Retina (tissue), 1 donor: ENCODE results near the gene KIAA1191.
A peak's percentile ranks its signal among the peaks of the same experiment; 100 is the strongest.
"Not testable (repeated sequence)": the region's sequence is repeated elsewhere in the genome, so short reads cannot be mapped to it uniquely, and the experiment has no call there.

ENCODE experiments used
- DNase-seq: peaks from one replicate; pipeline ENCODE4 v3.0.0-alpha.2; 2016

The KIAA1191 gene, protein sequence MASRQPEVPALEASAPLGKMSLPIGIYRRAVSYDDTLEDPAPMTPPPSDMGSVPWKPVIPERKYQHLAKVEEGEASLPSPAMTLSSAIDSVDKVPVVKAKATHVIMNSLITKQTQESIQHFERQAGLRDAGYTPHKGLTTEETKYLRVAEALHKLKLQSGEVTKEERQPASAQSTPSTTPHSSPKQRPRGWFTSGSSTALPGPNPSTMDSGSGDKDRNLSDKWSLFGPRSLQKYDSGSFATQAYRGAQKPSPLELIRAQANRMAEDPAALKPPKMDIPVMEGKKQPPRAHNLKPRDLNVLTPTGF

DNA sequence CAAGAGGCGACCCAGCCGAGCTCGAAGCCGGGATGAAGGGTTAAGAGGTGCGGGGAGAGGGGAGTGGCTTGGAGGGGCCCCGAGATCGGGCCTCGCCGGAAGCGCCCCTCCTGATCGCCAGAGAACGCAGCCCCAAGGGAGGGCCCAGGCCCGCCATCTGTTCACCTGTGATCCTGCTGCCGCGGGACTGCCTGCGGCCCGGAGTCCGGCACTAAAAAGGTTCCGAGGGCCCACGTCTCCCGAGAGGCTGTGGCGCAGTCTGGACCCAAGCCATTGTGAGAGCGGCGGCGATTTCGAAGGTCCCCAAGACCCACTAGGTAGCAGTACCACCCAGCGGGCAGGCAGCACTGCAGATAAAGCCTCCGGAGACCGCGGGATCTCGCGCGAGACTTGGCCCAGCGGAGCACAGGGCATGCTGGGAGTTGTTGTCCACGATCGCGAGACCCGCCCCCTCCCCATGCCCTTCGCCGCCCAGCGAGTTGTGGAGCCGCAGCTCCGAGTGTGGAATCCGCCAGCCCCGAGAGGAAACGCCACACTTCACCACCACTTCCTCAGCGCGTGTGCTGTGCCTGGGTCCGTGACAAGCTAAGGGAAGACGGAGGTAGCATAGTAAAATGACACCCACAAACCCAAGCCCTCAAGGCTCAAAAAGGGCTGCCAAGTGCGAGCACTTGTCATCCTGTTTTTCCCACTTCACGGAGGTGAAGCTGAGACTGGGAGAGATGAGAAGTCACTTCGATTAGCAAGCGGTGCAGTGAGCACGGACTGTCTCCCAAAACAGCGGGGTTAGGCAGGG lies at the start of gene KIAA1191:
TSS of gene KIAA1191 (minus strand) at position 328 of the 796 bp plus-strand sequence. CDS start 2,256 bp downstream, outside the sequence.
- DNase-seq: peak; percentile 94

DNA sequence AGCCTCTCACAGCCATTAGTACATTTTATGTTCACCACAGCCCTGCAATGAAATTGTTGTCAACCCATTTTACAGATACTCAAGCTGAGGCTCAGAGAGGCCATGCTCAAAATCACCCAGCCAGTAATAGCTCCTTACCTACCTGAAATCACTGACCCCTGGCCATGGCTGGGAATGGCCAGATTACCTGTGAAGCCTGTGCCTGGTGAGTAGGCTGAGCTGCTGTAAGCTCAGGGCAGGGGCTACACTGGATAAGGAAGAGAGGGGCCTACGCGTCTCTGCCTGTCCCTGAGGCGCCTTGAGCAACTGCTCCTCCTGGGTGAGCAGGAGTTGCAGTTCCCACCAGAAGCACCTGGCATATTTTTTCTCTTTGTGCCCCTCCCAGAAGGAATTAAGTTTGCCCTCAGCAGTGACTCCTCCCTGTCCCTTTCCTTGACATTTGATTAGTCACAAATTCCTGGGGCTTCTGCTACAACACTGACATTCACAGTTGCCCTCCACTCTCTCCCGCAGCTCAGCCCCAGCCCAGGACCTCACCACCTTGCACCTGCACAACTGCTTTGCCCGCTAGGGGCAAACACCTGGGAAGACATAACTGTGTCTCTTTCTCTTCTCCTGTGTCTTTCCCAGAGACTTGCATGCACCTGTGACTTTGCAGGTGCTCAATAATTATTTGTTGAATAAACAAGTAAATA lies 49.1 kb upstream of the KIAA1191 start:
- no peak for DNase-seq

DNA sequence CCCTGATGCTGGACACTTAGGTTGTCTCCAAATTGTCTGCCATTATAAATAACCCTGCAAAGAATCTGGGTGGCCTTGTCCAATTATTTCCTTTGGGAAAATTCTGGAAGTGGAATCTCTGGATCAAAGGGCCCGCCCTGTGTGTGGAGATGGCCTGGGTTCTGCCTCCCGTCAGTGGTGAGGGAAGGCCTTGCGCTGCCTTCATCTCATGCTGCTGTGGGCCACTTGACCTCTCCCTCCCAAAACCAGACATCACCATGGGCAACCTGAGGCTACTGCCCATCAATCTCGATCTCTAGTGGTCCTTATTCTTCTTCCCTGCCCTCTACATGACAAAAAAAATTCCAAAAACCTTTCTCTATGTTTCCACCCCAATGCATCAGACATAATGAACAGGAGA lies 48.2 kb upstream of the KIAA1191 start:
- DNase-seq: no peak

GRCh38 chr5:176408590-176408989 lies 47.0 kb upstream of the KIAA1191 start:
- no peak for DNase-seq

GRCh38 chr5:176408252-176408573 lies 46.6 kb upstream of the KIAA1191 start:
- DNase-seq: not testable (repeated sequence)

- no peak for DNase-seq
Measured at GRCh38 chr5:176407456-176408251, 46.1 kb upstream of the KIAA1191 start.

DNA sequence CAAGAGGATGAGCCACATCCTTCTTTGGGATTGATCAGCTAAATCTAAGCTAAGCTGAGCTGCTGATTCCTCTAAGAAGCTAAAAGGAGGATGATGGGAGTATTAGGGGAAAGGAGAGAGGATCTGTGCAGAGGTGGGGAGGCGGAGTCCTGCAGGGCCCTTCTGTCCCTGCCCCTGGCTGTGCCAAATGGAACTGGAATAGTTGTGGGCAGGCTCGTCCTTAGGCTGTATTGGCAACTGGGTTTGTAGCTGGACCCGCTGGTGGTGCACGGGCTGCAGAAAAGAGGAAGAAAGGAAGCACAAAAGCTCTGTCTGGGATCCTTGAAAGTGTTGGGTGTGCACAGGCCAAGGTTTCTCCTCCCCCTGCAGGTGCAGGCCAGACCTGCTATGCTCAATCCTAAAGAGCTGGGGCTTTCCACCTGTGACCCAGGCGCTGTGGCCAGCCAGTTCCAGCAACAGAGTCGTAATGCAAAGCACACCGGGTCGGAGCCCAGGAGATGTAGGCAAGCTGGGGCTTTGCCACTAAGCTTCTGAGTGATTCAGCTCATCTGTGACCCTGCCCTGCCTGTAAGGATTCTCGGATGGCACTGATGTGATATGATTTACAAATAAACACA lies 45.0 kb upstream of the KIAA1191 start:
- DNase-seq: no peak

GRCh38 chr5:176405656-176406435 lies 44.3 kb upstream of the KIAA1191 start:
- no peak for DNase-seq

DNA sequence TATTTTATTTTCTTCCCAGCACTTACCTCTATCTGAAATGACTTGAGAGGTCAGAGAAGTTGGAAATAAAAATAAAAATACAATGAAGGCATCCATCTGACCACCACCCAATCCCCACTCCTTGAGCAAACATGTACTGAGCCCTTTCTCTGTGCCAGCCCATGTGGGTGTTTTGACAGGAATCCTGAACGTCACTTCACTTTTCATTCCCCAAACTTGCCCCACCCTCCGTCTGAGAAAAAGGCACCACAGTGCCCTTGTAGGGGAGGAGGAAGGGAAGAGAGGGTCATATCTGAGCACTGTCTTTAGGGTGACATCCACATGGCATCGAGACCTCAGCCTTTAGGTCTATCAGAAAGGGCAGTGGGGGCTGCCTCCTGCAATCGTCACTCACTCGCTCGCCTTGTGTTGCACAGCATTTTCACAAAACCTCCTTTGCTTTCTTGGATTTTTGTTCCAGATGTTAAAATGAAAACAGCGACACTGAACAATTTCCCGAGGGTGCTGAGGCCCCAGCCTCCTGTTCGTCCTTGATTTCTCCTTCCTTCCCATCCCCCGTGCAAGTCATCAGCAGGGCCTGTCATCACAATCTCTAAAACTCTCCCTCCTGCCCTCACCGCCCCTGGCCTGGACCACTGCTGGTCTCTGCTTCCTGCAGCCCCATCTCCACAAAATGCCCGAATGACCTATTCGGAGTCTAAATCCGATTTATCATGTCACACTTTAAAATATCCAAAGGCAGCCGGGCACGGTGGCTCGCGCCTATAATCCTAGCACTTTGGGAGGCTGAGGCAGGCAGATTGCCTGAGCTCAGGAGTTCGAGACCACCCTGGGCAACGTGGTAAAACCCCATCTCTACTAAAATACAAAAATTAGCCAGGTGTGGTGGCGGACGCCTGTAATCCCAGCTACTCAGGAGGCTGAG lies 40.0 kb upstream of the KIAA1191 start:
- no peak for DNase-seq

DNA sequence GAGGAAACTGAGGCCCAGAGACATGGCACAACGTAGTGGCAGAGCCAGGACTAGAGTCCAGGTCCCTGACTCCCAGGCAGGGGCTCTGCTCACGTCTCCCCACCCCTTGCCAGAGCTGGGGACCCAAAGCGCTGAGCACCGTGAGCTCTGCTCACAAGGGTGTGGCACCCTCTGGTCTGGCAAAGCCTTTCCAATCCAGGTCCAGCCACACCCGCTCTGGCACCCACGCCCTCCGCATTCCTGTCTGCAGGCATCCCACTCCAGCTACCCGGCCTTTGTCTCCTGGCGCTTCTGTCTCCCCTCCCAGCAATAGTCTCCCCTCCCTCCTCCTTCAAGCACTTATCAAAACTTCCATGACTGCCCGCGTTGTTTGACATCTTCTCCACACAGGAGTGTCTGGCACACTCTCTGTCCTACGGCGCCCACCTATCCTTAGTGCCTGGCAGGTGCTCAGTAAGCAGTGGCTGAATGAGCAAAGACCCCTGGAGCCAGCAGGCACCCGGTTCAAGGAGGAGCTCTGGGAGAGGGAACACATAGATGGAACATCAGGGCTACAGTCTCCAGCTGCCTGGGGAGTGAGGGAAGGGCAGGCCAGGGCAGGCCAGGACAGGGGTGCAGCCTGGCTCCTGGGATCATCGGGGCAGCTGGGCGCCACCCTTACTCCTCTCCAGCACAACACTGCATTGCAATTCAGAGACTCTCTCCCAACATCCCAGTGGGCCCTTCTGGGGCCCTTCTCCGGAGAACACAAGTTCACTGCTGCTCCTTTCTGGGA lies 39.0 kb upstream of the KIAA1191 start:
- DNase-seq: no peak

DNA sequence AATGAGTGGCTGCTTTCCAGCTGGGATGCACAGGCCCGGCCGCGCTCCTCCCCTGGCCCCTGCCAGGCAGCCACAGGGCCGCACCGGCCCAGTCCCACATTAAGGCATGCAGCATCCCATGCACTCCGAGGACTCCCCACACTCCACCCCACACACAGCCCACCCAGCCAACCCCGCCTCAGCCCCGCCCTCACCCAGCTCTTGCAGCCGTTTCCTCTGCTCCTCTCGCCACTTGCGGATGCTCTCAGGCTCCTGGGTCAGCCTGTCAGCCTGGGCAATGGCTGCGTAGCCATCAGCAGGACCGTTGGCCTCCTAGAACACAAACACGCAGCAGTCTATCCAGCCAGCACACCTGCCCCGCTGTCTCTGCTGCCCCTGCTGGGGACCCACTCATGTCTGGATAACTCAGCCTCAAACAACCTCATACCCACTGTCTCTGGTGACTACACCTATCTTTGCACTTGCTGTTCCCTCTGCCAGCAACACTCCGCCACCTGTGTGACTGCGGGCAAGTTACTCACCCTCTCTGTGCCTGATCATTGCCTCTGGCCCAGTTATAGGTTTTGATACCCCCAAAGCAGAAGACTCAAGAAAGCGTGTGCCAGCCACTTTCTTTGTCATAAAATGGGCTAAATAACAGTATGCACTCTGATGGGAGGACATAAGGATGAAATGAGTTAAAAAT lies 36.3 kb upstream of the KIAA1191 start:
- DNase-seq: no peak

DNA sequence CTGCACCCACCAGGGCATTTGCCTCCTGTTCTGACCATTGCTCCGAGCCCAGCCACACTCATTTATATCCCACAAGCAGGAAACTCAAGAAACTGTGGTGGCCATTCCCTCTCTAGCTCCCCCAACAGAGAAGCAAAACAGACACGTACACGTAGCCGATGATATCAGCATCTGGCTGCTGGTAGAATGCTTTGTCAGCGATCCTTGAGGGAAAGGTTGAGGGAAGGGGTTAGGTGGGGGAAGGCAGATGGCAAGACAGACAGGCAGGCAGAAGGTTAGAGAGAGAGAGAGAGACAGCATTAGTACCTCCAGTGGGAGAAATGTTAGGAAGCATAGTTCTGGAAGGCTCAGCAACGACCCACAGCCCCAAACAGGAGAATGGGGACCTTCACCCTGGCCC lies 34.8 kb upstream of the KIAA1191 start:
- no peak for DNase-seq

DNA sequence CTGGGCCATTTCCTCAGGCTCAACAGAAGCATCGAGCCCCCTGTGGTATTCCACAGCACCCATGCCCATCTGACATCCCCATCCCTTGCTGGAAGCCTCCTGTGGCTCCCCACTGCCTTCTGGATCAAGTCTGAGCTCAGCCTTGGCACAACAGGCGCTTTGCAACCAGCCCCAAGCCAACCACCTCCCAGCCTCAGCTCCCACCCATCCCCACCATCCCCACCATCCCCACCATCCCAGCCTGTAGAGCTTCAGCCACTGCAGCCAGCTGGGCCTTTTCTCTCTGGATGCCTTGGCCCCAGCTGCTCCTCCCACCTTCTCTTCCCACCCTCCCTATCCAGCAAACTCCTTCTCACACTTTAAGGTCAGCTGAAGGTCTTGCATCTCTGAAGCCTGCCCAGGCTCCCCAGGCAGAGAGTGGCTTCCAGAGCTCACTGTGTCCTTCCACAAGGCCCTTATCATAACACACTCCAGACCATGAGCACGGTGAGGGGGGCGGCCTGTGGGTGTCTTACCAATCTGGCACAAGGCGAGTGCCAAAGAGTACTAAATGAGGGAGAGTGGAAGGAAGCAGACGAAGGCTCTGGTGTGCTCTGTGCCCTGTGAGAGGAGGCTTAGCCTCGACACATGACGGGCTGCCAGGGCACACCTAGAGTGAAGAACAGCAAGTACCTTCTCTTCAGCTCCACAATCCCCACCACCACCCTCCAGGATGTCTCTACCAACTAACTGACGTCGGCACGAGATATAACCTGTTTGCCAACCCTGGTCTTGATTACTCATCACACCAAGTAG lies 33.5 kb upstream of the KIAA1191 start:
- no peak for DNase-seq

- DNase-seq: no peak
Measured at GRCh38 chr5:176394096-176394495, 32.5 kb upstream of the KIAA1191 start.

GRCh38 chr5:176392526-176392925 lies 31.0 kb upstream of the KIAA1191 start:
- no peak for DNase-seq

DNA sequence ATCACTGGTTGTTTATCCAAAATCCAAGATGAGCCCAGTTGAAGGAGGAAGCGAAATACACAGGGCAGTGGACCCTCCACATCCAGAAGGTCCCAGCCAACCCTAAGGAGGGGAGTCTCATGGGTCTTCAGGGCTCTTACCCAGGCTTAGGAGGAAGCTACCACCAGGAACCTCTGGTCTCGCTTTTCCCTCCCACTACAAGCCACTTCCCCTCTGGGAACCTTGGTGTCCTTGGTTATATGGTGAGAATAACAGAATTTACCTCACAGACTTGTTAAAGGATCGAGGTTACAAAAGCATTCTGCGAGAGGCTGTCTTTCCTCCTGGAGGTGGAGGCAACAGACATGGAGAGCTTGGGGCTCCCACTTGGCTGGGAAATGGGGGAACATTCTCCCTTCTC lies 30.4 kb upstream of the KIAA1191 start:
- DNase-seq: no peak

- DNase-seq: no peak
Measured at GRCh38 chr5:176391479-176391878, 29.9 kb upstream of the KIAA1191 start.
